Skeletal muscle cell (primary cell): ENCODE results near the gene PRKCB.

ENCODE experiments used
- DNase-seq: peaks from one replicate; pipeline ENCODE4 v3.0.0-alpha.2; 2010; ENCODE audit warnings: low read depth
- H3K4me3 ChIP-seq: 2 replicates; pipeline ENCODE4 v1.5.1; 2011; ENCODE audit warnings: low read depth, mild to moderate bottlenecking, control low read depth, low read length, moderate library complexity

The PRKCB gene

GRCh38 chr16:23861874-23862273, 26.1 kb downstream of the PRKCB start:
- no peak overlapping the region for H3K4me3 ChIP-seq
- no peak for DNase-seq

- H3K4me3 ChIP-seq = no peak overlapping the region
- DNase-seq = no peak
These were observed 26.8 kb downstream of the PRKCB start for GRCh38 chr16:23862556-23862955.

GRCh38 chr16:23863511-23864422, 28.0 kb downstream of the PRKCB start:
- no peak for DNase-seq
- no peak overlapping the region for H3K4me3 ChIP-seq

GRCh38 chr16:23865853-23866252, 30.1 kb downstream of the PRKCB start:
- H3K4me3 ChIP-seq = no peak overlapping the region

GRCh38 chr16:23866621-23867020, 30.8 kb downstream of the PRKCB start:
- no peak for DNase-seq
- no peak overlapping the region for H3K4me3 ChIP-seq

More at GRCh38 chr16:23865853-23866252, 30.1 kb downstream of the PRKCB start:
- no peak for DNase-seq

GRCh38 chr16:23867566-23867965, 31.8 kb downstream of the PRKCB start:
- H3K4me3 ChIP-seq = no peak overlapping the region
- DNase-seq = no peak

- H3K4me3 ChIP-seq = no peak overlapping the region
- no peak for DNase-seq
These were observed 32.4 kb downstream of the PRKCB start for GRCh38 chr16:23868136-23868535.

- DNase-seq = no peak
These were observed 33.3 kb downstream of the PRKCB start for GRCh38 chr16:23869052-23869451.

GRCh38 chr16:23871924-23872323, 36.1 kb downstream of the PRKCB start:
- no peak overlapping the region for H3K4me3 ChIP-seq

More at GRCh38 chr16:23869052-23869451, 33.3 kb downstream of the PRKCB start:
- no peak overlapping the region for H3K4me3 ChIP-seq

GRCh38 chr16:23874613-23875294, 39.0 kb downstream of the PRKCB start:
- no peak for DNase-seq
- no peak overlapping the region for H3K4me3 ChIP-seq

More at GRCh38 chr16:23871924-23872323, 36.1 kb downstream of the PRKCB start:
- DNase-seq = no peak

- no peak for DNase-seq
- H3K4me3 ChIP-seq = no peak overlapping the region
These were observed 40.6 kb downstream of the PRKCB start for GRCh38 chr16:23876256-23876896.

GRCh38 chr16:23877107-23878070, 41.6 kb downstream of the PRKCB start:
- no peak for DNase-seq
- H3K4me3 ChIP-seq = no peak overlapping the region

GRCh38 chr16:23879735-23880373, 44.1 kb downstream of the PRKCB start:
- H3K4me3 ChIP-seq = no peak overlapping the region
- no peak for DNase-seq

- H3K4me3 ChIP-seq = no peak overlapping the region
- DNase-seq = no peak
These were observed 53.4 kb downstream of the PRKCB start for GRCh38 chr16:23889189-23889588.

- H3K4me3 ChIP-seq = no peak overlapping the region
These were observed 58.2 kb downstream of the PRKCB start for GRCh38 chr16:23893986-23894385.

GRCh38 chr16:23895052-23895451, 59.3 kb downstream of the PRKCB start:
- H3K4me3 ChIP-seq = no peak overlapping the region

More at GRCh38 chr16:23893986-23894385, 58.2 kb downstream of the PRKCB start:
- DNase-seq = no peak

GRCh38 chr16:23896832-23897821, 61.3 kb downstream of the PRKCB start:
- H3K4me3 ChIP-seq = no peak overlapping the region
- DNase-seq = no peak

More at GRCh38 chr16:23895052-23895451, 59.3 kb downstream of the PRKCB start:
- DNase-seq = no peak
